ENCODE measurements around the gene PRDM16. TPM values are rescaled to one million over a fixed set of nuclear protein-coding genes. Genes with fewer than 3 reads are reported as not detected.

Gene PRDM16
- total RNA-seq, 1 donor from 2014 or later = 18.3 TPM

DNA sequence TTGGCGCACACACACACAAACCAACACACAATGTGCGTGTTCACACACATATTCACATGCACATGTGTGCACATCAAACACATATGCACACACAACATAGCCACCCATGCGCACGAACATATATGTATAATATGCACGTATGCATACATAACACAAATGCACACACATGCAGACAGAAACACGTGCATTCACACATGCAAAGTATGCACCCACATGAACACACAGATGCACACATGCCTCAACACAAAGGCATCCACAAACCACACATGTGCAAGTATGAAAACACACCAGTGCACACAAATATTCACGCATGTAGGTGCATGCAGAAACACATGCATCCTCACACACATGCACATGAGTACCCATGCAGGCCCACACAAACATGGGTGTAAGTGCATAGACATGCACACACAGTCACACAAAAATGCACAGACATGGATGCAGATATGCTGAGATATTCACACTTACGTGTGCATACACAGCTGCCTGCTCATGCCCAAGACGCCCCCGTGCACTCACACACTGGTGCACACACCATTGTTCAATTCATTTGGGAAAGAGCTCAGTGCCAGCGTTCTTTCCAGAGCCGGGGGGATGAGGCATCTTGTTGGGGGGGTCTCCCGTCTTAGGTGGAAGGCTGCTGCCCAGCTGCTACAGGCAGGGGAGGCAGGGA lies 332.7 kb downstream of the PRDM16 start:
- no peak overlapping the region for H3K27ac Mint-ChIP-seq (ENCODE audit: unreplicated experiment)
- no peaks in the 10 kb centered on the region for H3K9me3 Mint-ChIP-seq (ENCODE audit: low read depth)
- TF ChIP-seq, protein P1, sequence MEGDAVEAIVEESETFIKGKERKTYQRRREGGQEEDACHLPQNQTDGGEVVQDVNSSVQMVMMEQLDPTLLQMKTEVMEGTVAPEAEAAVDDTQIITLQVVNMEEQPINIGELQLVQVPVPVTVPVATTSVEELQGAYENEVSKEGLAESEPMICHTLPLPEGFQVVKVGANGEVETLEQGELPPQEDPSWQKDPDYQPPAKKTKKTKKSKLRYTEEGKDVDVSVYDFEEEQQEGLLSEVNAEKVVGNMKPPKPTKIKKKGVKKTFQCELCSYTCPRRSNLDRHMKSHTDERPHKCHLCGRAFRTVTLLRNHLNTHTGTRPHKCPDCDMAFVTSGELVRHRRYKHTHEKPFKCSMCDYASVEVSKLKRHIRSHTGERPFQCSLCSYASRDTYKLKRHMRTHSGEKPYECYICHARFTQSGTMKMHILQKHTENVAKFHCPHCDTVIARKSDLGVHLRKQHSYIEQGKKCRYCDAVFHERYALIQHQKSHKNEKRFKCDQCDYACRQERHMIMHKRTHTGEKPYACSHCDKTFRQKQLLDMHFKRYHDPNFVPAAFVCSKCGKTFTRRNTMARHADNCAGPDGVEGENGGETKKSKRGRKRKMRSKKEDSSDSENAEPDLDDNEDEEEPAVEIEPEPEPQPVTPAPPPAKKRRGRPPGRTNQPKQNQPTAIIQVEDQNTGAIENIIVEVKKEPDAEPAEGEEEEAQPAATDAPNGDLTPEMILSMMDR (IDR thresholded peaks at IDR 0.05) = no peak
- no peaks in the 10 kb centered on the region for H3K27me3 Mint-ChIP-seq (ENCODE audit: low read depth)
- peaks cover 19% of the 10 kb centered on the region for H3K4me1 Mint-ChIP-seq (ENCODE audit: low read depth)
- H3K4me3 Mint-ChIP-seq (ENCODE audit: unreplicated experiment) = no peak overlapping the region
- DNase-seq (ENCODE audit: low spot score) = no peak
- peaks cover 9% of the 10 kb centered on the region for H3K36me3 Mint-ChIP-seq (ENCODE audit: low read depth)

- no peak overlapping the region for H3K4me3 Mint-ChIP-seq (ENCODE audit: unreplicated experiment)
- H3K27ac Mint-ChIP-seq (ENCODE audit: unreplicated experiment) = no peak overlapping the region
- peaks cover 9% of the 10 kb centered on the region for H3K36me3 Mint-ChIP-seq (ENCODE audit: low read depth)
- no peaks in the 10 kb centered on the region for H3K27me3 Mint-ChIP-seq (ENCODE audit: low read depth)
- no peak for DNase-seq (ENCODE audit: low spot score)
- TF ChIP-seq, protein P1 (IDR thresholded peaks at IDR 0.05) = no peak
- peaks cover 19% of the 10 kb centered on the region for H3K4me1 Mint-ChIP-seq (ENCODE audit: low read depth)
- H3K9me3 Mint-ChIP-seq (ENCODE audit: low read depth) = no peaks in the 10 kb centered on the region
These were observed 333.4 kb downstream of the PRDM16 start for GRCh38 chr1:3402258-3403010.

DNA sequence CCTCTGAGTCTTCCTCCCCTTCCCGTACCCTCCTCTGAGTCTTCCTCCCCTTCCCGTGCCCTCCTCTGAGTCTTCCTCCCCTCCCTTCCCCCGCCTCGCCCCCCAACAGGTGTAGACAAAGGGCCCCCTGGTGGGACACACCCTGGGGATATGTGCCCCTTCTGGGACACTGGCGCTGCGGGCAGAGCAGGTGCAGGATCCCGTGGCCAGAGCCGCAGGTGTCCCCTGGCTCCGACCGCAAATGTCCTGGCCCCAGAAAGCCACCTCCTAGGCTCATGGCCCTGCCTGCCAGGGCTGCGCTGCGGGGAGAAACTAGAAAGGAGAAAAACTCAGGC lies 334.0 kb downstream of the PRDM16 start:
- H3K4me3 Mint-ChIP-seq (ENCODE audit: unreplicated experiment) = no peak overlapping the region
- H3K27ac Mint-ChIP-seq (ENCODE audit: unreplicated experiment) = no peak overlapping the region
- TF ChIP-seq, protein P1 (IDR thresholded peaks at IDR 0.05) = no peak
- peaks cover 19% of the 10 kb centered on the region for H3K4me1 Mint-ChIP-seq (ENCODE audit: low read depth)
- no peak for DNase-seq (ENCODE audit: low spot score)
- H3K36me3 Mint-ChIP-seq (ENCODE audit: low read depth) = peaks cover 9% of the 10 kb centered on the region
- no peaks in the 10 kb centered on the region for H3K27me3 Mint-ChIP-seq (ENCODE audit: low read depth)
- H3K9me3 Mint-ChIP-seq (ENCODE audit: low read depth) = no peaks in the 10 kb centered on the region

DNA sequence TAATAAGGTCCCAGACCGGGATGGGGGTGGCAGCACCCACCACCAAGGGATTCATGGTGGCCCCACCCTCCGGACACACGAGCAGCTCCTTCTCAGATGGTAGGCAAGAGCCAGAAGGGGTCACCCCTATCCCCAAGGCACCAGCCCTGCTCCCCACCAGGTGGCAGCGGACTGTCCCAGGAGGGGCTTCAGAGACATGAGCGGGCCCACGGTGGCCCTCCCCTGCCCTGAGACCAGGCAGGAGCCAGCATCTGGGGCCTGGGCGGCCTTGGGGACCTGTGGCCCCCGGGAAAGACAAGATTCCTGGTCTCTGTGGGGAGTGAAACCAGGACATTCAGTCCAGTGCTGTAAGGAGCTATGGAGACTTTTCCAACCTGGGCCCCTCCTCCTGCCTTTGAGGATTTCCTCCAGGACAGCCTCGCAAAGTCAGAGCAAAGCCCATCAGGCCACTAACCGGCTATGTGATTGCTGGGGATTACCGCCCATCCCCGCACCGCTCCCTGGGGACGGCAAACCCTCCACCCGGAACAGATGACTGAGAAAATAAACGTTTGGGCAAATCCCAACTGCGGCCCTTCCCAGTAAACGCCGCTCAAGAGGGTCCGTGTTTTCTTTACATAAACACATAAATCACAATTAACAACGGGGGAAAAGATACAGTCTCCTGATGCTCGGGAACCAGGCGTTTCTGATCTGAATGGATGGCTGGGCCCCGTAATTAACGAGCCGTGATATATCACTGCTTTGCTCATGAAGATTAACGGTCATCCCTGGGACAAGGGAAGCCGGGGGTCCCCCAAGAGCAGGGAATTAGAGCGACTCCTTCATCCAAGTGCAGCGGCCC lies 334.6 kb downstream of the PRDM16 start:
- H3K27ac Mint-ChIP-seq (ENCODE audit: unreplicated experiment) = no peak overlapping the region
- no peaks in the 10 kb centered on the region for H3K9me3 Mint-ChIP-seq (ENCODE audit: low read depth)
- TF ChIP-seq, protein P1 (IDR thresholded peaks at IDR 0.05) = peak; percentile 69
- peaks cover 9% of the 10 kb centered on the region for H3K36me3 Mint-ChIP-seq (ENCODE audit: low read depth)
- peaks cover 14% of the 10 kb centered on the region for H3K4me1 Mint-ChIP-seq (ENCODE audit: low read depth)
- H3K27me3 Mint-ChIP-seq (ENCODE audit: low read depth) = no peaks in the 10 kb centered on the region
- DNase-seq (ENCODE audit: low spot score) = no peak
- no peak overlapping the region for H3K4me3 Mint-ChIP-seq (ENCODE audit: unreplicated experiment)

DNA sequence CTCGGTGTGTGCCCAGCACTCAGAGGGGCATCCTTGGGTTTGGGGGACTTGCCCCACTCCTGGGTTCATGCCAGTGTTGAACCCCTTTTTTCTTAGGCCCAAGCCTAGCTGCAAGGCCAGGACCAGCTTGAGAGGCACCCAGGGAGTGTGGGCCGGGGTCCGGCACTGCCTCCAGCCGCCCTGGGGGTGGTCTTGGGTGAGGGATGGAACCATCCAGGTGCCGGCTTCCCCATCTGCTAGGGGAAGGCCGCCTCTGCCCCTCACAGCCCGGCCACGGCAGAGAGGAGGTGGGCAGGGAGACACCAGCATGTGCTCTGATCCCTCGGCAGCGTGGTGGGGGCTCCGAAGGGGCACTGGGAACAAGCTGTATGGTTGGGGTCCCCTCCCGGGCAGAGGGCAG lies 335.3 kb downstream of the PRDM16 start:
- TF ChIP-seq, protein P1 (IDR thresholded peaks at IDR 0.05) = no peak
- Mint-ChIP-seq H3K27ac (ENCODE audit: unreplicated experiment) (no peak overlapping the region), H3K27me3 (ENCODE audit: low read depth) (no peaks in the 10 kb centered on the region), H3K36me3 (ENCODE audit: low read depth) (peaks cover 9% of the 10 kb centered on the region), H3K4me1 (ENCODE audit: low read depth) (peaks cover 8% of the 10 kb centered on the region), H3K9me3 (ENCODE audit: low read depth) (no peaks in the 10 kb centered on the region), H3K4me3 (ENCODE audit: unreplicated experiment) (no peak overlapping the region)
- DNase-seq (ENCODE audit: low spot score) = no peak
